Neural cell (in vitro differentiated cells): ENCODE measurements around the gene CAP2.

Source experiments
- EP300 ChIP-seq: fragments of 450-650 bp; conservative IDR thresholded peaks from 2 replicates; pipeline ENCODE4 v1.6.1; 2014; ENCODE audit warnings: antibody characterized with exemption, mild to moderate bottlenecking, moderate library complexity; ENCODE audit not compliant: poor library complexity, severe bottlenecking
- EZH2 ChIP-seq: fragments of 200-600, 300-800 bp; shearing (Covaris generic), sonication (generic); IDR thresholded peaks from 2 replicates; pipeline ENCODE4 v1.6.1; 2014; ENCODE audit warnings: antibody characterized with exemption, low read length, borderline replicate concordance, mild to moderate bottlenecking; ENCODE audit not compliant: insufficient read depth, poor library complexity, severe bottlenecking
- POLR2AphosphoS5 ChIP-seq: IDR thresholded peaks from 2 replicates; pipeline ENCODE4 v1.6.1; 2012
- RAD21 ChIP-seq: fragments of 450-650 bp; conservative IDR thresholded peaks from 2 replicates; pipeline ENCODE4 v1.6.1; 2014; ENCODE audit warnings: antibody characterized with exemption, mild to moderate bottlenecking, moderate library complexity
- SMC3 ChIP-seq: fragments of 450-650 bp; conservative IDR thresholded peaks from 2 replicates; pipeline ENCODE4 v1.6.1; 2014; ENCODE audit warnings: antibody characterized with exemption, mild to moderate bottlenecking, moderate library complexity; ENCODE audit not compliant: poor library complexity
- TAF1 ChIP-seq: IDR thresholded peaks from 2 replicates; pipeline ENCODE4 v1.6.1; 2012; ENCODE audit warnings: low read depth
- TF ChIP-seq, protein P1 (sequence below): fragments of 450-650 bp; IDR thresholded peaks from 2 replicates; pipeline ENCODE4 v1.5.1; 2014; ENCODE audit warnings: antibody characterized with exemption, mild to moderate bottlenecking, moderate library complexity; ENCODE audit not compliant: poor library complexity, severe bottlenecking
- TF ChIP-seq, protein P2 (sequence below): IDR thresholded peaks from 2 replicates; pipeline ENCODE4 v1.6.1; 2012; ENCODE audit warnings: borderline replicate concordance

DNA sequence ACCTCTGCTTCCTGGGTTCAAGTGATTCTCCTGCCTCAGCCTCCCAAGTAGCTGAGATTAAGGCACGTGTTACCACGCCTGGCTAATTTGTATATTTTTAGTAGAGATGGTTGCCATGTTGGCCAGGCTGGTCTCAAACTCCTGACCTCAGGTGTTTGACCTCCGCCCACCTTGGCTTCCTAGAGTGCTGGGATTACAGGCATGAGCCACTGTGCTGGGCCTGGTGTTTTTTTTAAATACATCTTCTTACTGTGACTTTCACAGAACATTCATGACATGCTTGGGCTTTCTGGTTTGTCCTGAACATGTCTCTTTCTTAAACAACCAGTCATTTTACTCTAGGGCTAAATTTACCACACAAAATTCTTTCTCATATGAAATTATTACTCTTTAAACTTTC lies 172.0 kb downstream of the CAP2 start:
- TF ChIP-seq RAD21, result no peak
- TF ChIP-seq, protein P1, sequence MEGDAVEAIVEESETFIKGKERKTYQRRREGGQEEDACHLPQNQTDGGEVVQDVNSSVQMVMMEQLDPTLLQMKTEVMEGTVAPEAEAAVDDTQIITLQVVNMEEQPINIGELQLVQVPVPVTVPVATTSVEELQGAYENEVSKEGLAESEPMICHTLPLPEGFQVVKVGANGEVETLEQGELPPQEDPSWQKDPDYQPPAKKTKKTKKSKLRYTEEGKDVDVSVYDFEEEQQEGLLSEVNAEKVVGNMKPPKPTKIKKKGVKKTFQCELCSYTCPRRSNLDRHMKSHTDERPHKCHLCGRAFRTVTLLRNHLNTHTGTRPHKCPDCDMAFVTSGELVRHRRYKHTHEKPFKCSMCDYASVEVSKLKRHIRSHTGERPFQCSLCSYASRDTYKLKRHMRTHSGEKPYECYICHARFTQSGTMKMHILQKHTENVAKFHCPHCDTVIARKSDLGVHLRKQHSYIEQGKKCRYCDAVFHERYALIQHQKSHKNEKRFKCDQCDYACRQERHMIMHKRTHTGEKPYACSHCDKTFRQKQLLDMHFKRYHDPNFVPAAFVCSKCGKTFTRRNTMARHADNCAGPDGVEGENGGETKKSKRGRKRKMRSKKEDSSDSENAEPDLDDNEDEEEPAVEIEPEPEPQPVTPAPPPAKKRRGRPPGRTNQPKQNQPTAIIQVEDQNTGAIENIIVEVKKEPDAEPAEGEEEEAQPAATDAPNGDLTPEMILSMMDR, result no peak
- no peak for TF ChIP-seq SMC3
- no peak for TF ChIP-seq POLR2AphosphoS5
- TF ChIP-seq EP300, result no peak
- TF ChIP-seq, protein P2, sequence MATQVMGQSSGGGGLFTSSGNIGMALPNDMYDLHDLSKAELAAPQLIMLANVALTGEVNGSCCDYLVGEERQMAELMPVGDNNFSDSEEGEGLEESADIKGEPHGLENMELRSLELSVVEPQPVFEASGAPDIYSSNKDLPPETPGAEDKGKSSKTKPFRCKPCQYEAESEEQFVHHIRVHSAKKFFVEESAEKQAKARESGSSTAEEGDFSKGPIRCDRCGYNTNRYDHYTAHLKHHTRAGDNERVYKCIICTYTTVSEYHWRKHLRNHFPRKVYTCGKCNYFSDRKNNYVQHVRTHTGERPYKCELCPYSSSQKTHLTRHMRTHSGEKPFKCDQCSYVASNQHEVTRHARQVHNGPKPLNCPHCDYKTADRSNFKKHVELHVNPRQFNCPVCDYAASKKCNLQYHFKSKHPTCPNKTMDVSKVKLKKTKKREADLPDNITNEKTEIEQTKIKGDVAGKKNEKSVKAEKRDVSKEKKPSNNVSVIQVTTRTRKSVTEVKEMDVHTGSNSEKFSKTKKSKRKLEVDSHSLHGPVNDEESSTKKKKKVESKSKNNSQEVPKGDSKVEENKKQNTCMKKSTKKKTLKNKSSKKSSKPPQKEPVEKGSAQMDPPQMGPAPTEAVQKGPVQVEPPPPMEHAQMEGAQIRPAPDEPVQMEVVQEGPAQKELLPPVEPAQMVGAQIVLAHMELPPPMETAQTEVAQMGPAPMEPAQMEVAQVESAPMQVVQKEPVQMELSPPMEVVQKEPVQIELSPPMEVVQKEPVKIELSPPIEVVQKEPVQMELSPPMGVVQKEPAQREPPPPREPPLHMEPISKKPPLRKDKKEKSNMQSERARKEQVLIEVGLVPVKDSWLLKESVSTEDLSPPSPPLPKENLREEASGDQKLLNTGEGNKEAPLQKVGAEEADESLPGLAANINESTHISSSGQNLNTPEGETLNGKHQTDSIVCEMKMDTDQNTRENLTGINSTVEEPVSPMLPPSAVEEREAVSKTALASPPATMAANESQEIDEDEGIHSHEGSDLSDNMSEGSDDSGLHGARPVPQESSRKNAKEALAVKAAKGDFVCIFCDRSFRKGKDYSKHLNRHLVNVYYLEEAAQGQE, result no peak
- no peak for TF ChIP-seq EZH2
- TF ChIP-seq TAF1, result no peak
